ENCODE data around the gene C10orf95.

Gene C10orf95

DNA sequence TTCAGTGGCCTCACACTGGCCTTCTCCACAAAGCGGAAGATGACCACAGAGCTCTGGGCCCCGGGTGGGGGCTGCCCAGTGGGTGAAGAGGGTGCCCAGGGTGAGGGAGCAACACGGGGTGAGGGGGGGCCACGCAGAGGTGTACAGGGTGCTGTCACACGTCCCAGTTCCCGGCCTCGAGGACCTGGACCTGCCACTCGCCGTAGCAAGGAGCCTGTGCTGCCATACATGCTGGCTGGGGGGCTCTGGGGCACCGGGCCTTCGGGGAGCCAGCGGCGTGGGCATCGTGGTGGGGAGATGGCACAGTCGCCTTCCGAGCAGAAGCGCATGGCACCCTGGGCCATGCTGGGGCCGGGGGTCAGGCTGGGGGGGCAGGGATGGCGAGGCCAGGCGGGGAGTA is 34.6 kb downstream of the C10orf95 start:
- no peak for DNase-seq (ENCODE audit: low read depth in 1 of 2, low spot score in 1 of 2)

DNA sequence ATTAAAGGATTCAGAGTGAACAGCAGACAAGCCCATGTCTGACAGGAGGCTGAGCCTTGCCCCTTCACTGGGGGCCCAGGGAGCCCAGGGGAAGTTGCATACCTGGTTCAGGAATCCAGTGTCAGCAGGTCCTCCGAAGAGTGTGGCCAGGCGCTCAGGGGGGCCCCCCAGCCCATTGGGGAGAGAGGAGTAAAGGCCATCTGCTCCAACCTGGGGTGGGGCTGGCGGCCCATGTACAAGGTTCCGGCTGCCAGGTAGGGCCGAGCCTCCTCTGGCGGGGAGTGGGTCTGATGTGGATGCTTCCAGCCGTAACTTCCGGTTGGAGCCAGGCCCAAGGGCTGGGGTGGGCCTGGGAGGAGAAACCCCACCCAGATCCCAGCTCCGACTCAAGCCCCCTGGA is 35.1 kb downstream of the C10orf95 start:
- DNase-seq (ENCODE audit: low read depth in 1 of 2, low spot score in 1 of 2): no peak

DNA sequence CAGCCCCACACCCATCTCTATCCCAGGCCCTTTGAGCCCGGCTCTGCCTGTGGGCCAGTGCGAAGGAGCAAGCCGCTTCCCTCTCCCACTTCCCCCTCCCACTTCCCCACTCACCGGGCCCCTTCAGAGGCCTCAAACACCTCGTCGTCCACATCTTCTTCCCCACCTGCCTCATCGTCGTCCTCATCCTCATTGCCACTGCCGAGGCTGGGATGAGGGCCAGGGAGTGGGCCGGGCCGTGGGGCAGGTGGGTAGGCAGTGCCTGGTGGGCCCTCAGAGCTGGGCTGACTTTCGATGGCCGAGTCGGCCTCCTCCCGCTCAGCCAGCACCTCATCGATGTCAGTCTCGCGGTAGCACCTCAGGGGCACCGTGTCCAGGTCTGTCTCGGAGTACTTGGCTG is 36.6 kb downstream of the C10orf95 start:
- no peak for DNase-seq (ENCODE audit: low read depth in 1 of 2, low spot score in 1 of 2)

DNA sequence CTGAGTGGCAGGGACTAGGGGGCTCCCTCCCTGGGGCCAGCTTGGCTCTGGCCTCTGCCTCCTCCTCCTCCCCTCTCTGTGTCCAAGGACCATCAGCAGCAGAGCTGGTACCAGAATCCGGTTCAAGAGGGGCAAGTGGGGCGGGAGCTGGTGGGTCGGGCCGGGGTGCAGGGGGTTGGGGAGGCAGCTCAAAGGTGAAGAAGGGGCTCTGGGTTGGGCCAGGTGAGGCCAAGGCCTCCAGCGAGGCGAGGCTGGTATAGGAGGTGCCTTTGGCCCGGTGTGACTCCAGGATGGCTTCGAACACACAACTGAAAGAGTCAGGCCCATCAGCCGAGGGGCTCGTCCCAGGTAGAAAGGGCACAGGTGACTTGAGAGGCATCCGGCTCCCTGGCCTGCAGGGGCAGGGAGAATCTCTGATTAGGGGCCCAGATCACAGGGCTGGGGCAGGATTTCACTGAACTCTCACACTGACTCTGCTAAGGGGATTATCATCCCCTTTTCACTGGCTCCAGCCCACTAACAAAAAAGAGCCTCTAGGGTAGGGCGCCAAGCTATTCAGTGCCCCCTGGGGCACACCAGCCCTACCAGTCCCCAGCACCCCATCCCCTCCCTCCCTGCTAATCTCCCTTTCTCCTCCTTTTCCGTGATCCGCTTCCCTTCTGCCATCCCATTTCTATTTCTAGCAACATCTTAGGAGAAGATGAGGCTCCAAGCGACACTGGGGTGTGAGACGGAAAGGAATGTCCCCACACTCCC is 37.4 kb downstream of the C10orf95 start:
- no peak for DNase-seq (ENCODE audit: low read depth in 1 of 2, low spot score in 1 of 2)

DNA sequence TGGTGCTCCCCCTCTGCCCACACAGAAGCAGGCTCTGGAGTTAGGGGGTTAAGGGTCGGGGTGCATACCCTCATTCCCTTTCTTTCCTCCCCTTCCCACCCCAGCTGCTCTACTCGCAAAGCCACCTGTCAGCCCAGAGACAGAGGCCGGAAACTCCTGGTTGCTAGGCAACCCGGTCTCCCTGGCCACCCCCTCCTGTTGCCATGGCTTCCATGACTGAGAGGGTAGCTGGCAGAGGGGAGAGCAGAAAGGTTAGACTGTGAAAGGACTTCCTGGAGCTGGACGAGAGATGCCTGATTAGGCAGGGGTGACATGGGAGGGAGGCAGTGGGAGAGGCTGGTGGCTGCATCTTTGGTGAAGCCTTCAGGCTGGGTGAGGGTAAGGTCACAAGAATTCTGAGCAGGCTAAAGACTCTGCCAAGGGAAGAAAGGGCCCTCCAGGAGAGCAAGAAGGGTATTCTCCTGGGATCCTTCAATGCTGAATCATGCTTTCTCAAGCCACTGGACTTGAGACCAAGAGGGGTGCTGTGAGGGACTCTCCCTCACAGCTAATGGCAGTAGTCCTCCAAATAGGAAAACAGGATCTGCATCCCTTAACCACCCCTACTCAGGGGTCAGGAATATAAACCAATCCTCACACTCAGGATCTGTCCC is 38.2 kb downstream of the C10orf95 start:
- no peak for DNase-seq (ENCODE audit: low read depth in 1 of 2, low spot score in 1 of 2)

DNA sequence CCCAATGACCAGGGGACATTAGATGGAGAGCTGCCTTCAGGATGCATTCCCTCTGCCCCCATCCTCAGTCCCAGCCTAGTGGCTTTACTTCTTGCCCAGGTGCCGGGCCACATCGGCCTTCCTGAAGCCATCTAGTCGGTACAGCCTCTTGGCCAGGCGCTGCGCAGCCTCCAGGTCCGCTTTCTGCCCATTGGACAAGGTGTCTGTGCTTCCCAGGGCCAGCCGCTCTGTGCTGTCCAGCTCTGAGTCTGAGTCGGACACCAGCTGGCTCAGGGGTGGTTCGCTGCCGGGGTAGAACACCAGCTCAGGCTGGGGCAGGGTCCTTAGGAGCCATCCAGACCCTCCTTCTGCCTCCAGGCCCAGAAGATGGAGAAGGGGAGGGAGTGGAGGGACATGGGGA is 39.0 kb downstream of the C10orf95 start:
- DNase-seq (ENCODE audit: low read depth in 1 of 2, low spot score in 1 of 2): no peak

DNA sequence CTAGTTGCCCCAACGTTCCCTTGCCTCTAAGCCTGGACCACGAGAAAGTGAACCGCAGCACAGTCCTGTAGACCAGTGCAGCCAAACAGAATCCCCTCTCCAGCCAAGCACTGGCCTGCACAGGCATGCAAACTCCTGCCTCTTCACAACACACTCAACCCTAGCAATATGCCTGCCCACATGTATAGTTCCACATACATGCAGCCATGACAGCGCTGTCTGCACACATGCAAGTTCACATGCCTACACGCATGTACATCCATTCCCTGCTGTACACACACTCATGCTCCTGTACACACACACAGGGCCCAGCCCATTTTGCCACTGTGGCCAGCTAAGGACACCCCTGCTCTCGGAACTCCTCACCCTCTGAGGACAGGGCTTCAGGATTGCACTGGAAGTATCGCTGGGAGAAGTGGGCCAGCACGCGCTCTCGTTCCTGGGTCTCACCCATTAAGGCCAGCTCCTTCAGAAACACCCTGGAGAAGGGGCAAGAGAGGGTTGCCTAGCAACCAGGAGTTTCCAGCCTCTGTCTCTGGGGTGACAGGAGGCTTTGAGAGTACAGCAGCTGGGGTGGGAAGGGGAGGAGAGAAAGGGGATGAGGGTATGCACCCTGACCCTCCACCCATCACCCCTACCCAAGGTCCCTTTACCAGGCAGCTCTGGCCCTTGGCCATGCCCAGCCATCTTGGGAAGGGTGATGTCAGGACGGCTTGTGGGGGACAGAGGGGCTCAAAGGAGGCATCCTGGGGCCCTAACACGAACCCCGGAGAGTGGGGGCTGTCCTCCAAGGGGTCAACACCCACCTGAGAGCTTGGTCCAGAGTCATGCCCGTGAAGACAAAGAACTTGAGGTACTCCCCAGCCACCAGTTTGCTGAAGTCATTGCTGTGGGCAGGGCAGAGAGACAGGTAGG is 39.7 kb downstream of the C10orf95 start:
- no peak for DNase-seq (ENCODE audit: low read depth in 1 of 2, low spot score in 1 of 2)

DNA sequence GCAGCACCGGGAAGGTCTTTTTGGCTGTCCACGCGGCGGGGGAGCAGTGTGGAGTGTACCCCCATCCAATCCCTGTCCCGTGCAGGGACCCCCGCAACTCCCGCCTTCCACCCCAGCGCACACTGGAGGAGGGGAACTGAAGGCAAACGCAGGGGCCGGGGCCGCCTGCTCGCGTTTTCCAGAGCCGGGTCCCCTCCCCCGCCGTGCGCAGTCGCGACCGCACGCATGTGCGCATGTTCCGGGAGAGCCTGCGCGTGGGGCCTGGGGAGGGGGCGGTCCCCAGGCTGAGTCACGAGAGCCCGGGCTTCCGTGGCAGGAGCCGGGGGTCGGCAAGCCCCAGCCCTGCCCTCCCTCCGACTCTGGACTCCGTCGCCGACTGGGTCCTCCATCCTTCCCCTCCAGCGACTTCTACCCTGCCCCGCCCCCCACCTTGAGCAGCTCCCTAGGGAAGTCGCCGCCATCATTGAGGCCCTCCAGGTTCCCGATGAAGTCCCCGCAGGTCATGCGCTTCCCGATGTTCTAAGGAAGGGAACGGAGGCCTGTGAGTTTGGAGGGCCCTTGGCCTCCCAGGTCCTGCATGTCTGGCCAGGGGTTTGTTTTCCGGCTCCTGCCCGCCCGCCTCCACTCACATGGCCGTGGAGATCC is 40.8 kb downstream of the C10orf95 start:
- no peak for DNase-seq (ENCODE audit: low read depth in 1 of 2, low spot score in 1 of 2)

DNA sequence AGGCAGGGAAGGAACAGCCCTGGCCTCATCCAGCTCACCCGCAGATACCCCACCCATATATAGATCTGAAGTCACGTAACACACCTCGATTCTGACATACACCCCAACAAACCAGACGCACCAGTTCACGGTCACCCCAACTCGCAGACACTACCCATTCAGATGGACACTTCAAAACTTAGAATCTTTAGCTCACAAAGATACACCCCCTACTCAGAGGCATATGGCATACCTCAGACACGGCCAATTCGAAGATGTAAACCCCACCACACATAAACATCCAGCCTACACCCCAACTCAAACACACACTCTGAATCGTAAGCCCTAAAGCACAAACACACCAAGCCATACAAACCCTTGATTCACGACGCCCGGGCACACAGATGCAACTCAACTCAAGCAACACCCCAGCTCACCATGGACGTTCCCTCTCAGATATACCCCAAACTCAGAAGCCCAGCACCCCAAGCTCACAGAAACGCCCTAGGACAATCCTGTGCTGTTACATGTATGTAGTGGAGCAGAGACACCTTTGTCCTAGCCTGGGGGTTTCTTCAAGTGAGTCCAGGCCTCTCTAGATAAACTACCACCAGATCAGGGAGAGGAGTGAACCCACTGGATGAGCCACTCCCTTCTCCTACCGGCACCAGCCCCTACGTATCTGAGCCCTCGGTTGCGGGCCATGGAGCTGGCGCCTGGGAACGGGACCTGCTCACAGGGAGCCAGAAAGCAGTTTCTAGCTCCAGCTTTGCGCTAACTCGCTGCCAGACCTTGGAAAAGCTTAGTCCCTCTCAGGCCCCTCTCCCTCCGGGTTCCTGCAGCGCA is 41.5 kb downstream of the C10orf95 start:
- DNase-seq (ENCODE audit: low read depth in 1 of 2, low spot score in 1 of 2): no peak

DNA sequence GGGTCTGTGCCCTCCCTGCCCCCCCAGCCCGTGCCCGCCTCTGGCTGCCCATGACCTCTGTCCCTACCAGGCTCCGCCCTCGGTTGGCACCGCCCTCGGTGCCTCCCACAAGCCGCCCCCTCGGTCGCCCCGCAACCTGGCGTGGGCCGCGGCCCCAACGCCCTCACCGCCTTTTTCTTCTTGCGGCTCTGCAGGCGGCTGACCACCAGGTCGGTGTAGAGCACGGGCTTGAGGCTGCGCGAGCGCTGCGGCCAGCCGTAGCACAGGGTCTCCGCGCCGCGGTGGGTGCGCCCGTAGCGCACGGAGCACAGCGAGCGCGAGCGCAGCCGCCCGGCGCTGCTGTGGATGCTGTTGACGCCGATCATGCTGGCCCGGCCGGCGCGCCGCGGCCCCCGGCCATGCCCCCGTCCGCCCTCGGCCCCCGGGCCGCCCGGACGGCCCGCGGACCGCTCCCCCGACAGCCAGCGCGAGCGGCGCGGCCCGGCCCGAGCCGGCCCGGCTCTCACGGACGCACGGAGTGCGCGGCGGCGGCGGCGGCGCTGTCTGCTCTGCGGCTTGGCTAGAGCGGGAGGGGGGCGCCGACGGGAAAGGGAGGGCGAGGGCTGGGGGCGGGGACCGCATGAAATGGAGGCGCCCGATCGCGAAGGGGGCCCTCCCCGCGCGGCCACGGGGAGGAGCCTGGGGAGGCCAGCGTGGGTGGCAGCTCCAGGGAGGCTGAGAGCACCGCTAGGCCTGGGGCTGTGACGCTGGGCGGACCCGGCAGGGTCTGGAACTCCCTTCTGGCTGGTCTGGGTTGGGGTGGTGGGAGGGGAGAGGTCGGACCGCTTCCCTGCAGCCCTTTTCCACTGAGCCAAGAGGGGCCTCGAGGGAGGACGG is 42.4 kb downstream of the C10orf95 start:
- peak in 1 of 2 donors; percentile 61 for DNase-seq (ENCODE audit: low read depth in 1 of 2, low spot score in 1 of 2)

DNA sequence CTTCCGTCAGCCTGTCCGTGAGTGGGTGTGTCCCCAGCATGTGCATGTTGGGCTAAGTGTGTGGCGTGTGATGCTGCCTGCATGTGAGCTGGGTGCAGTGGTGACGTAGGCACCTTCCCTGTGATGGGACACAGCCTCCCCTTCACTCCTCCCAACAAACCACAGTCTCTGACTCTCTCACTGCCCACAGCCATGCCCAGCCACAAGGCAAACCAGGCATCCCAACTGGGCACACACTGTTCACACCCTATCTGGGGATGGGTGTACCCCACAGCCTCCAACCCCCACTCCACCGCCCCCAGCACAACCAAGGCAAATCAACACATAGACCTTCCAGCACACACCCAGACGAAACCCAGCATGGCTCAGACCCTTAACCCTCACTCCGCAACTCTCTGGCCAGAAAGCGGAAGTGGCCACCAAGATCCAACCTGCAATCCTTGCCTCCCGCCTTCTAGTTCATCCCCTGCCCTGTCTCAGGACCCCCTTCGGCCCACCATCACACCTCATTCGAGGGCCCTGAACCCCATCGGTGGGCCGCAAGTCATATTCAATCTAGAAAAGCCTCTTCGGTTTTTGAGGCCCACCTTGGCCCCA is 43.1 kb downstream of the C10orf95 start:
- DNase-seq (ENCODE audit: low read depth in 1 of 2, low spot score in 1 of 2): no peak

DNA sequence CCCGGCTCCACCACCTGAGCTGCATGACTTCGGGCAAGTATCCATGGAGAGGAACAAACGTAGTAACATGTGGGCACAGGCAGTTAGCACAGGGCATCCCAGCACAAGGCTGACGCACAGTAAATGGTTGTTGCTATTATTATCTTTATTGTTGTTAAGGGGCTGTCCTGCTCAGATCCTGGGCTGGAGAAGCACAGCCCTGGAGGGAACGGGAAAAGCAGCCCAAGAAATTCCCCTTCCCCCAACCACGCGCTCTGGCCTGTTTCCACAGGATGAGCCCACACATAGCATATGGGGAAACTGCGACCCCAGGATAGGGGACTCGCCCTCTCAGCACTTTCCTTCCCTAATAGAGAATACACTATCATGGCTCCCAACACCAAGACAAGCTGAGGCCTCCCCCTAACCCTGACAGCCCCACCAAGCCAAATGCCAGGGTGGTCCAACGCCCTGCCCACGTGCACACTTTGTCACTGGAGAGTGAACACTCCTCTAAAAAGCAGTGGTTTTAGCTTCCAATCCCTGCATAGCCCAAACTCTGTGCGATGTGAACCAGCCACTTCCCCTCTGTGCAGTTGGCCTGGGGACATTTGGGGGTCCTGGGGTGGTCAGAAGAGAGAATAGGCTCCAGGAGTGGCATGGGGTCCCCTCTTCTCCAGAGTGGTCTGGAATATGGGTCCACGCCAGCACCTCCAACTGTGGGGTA is 43.8 kb downstream of the C10orf95 start:
- DNase-seq (ENCODE audit: low read depth in 1 of 2, low spot score in 1 of 2): no peak

DNA sequence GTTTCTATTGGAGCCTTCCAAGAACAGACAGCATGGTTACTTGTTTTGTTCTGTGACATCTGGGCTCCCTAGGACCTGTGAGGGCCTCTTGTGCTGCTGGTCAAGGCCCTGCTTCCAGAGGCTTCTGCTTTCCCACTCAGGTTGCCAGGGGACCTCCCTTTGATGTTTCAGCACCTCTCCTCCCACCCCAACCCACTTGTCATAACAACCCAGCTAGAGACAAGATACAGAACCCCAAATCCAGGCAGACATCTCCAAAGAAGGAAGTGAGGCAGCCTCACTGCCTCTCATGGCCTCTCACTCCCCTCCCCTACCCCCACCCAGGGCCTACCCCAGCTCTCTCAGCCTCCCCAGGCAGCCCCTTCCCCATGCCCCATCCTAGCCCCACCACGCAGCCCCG is 44.5 kb downstream of the C10orf95 start:
- DNase-seq (ENCODE audit: low read depth in 1 of 2, low spot score in 1 of 2): no peak

DNA sequence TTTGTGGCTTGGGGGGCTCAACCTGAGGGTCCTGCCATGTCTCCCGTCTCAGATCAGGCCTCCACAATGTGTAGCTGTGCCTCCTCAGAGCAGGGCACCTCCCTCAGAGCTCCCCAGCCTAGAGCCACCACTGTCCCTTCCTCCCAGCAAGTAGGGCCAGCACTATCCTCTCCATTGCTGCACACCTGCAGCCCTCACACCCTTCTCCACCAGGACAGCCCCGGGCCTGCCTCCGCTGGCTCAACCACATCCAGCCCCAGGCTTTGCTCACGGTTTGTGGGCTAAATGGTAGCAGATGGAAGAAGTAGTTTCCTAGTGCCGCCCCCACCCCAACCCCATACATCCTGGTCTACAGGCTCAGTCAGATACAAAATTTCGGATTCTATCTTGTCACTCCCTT is 45.7 kb downstream of the C10orf95 start:
- DNase-seq (ENCODE audit: low read depth in 1 of 2, low spot score in 1 of 2): no peak

DNA sequence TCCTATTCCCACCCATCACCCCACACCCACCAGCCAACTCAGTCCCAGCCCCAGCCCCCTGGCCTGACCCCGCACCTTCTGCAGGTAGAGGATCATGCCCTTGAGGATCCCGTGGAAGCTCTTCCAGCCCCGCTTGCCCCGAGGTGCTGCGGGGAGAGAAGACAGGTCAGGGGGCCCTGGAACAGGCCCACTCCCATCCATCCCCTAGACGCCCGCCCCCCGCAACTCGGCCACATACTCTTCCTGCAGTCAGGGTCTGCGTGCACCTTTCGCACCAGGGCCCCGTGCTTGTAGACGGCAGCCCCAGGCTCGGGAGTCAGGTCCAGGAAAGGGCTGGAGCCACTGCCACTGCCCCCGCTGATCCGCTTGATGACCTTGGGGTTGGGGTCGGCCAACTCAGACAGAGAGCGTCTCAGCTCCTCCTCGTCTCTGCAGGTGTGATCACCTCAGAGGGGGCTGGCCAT is 46.2 kb downstream of the C10orf95 start:
- no peak for DNase-seq (ENCODE audit: low read depth in 1 of 2, low spot score in 1 of 2)

DNA sequence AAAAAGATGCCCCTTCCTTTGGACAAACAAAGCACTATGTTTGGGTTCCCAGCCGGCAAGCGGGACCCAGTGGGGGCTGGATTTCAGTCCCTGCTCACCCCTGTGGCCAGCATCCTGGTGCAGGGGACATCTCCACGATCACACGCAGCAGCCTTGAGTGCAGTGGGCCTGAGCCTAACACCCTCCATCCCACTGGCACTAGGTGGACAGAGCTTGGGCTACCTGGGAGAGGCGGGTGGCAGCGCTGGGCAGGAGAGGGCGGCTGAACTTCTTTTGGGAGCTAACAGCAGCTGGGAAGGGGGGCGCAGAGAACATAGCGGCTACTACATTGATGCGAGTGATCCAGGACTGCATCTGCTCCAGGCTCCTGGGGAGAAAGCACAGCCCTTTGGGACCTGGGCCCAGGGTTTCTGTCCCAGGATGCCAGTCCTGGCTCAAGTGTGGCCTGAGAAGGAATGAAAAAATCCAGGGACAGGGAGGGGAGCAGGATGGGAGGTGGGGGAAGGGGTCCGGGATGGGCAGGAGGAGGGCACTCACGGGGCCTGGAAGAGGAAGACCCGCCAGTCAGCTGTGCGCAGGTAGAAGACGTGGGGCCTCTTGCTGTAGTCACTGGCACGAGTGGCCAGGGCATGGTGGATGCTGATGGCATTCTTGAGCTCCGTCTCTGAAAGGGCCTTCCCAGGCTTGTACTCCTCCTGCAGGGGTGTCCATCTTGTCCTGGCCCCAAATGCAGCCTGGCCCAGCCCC is 46.8 kb downstream of the C10orf95 start:
- no peak for DNase-seq (ENCODE audit: low read depth in 1 of 2, low spot score in 1 of 2)

DNA sequence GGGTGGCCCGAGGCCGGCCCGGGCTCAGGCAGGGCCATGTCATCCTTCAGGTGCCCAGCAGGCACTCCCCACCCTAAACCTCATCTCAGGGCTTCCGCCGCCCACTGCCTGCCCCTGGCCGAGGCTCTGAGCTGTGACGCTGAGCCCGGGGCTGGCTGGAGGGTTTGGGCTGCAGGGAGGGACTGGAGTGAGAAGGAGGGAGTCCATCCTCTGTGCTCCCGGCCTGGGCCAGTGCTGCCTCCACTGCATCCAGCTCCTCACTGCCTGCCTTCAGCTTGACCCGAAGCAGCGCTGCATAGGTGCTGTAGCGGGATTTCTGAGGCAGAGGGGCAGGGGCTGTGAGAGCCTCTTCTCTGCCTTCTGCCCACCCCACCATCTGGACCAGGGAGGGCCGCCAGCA is 48.2 kb downstream of the C10orf95 start:
- no peak for DNase-seq (ENCODE audit: low read depth in 1 of 2, low spot score in 1 of 2)

DNA sequence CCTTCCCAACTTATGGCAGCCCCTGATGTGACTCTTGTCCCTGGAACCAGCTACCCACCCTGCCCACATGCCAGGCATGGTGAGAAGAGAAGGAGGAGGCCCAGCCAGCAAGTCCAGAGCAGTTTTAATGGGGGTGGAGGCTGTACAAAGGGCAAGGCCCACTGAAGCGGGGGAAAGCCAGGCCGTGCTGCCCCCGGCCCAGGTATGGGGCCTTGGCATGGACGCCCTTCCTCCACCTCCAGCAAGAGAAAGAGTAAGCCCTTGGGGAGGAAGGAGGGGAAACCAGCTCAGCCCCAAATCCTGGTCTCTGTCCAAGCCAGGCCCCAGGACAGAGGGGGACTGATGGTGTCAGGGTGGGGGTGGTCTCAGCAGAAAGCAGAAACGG is 48.8 kb downstream of the C10orf95 start:
- no peak for DNase-seq (ENCODE audit: low read depth in 1 of 2, low spot score in 1 of 2)

Data from activated CD4-positive, alpha-beta T cell treated with anti-CD3 and anti-CD28 coated beads, Interleukin-2, amount 50 U/mL, for 24 hours (primary cell).